ENCODE measurements around the gene DMKN.

The DMKN gene

DNA sequence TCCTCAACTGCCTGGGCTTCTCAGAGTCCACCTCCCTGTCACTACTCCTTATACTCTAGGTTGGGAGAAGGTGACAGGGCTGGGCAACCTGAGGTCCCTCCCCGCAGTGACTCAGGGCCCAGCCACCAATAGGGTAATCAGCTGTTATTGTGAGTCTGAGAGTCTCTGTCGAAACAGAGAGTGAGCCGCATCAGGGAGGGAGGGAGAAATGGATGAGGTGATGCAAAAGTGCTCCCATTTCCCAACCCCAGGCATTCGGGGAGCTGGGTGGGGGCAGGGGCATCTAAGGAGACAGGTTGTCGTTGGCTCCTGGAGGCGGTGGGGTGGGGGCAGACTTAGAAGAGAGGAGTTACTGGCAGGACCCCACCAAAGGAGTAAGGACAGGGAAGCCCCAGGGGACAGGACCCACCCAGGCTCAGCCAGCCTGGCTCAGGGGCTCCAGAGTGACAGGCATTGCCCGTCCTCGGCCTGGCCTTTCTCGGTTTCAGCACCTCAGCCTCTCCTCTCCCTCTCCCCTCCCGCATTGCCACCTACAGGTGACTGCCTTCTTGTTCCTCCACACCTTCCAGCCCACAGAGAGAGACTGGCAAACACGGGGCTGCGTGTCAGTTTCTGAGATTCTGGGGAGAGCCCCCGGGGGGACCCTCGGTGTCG lies at the start of gene DMKN:
TSS of gene DMKN (minus strand) at position 22 of the 654 bp plus-strand sequence. CDS start 174 bp downstream, outside the sequence.
- Mint-ChIP-seq H3K4me1 (ENCODE audit: low read depth) (peaks cover 6% of the 10 kb centered on the region), H3K4me3 (no peak within 1 kb of the TSS), H3K27ac (no peak within 1 kb of the TSS), H3K27me3 (ENCODE audit: low read depth) (peaks cover 54% of the 10 kb centered on the region), H3K9me3 (no peaks in the 10 kb centered on the region), H3K36me3 (ENCODE audit: low read depth) (no peaks in the 10 kb centered on the region)

- Mint-ChIP-seq H3K4me1 (ENCODE audit: low read depth) (no peaks in the 10 kb centered on the region), H3K9me3 (no peaks in the 10 kb centered on the region), H3K27ac (no peak overlapping the region), H3K27me3 (ENCODE audit: low read depth) (peaks cover 29% of the 10 kb centered on the region), H3K4me3 (no peak overlapping the region), H3K36me3 (ENCODE audit: low read depth) (no peaks in the 10 kb centered on the region)
These were observed 49.3 kb upstream of the DMKN start for GRCh38 chr19:35562776-35563175.

DNA sequence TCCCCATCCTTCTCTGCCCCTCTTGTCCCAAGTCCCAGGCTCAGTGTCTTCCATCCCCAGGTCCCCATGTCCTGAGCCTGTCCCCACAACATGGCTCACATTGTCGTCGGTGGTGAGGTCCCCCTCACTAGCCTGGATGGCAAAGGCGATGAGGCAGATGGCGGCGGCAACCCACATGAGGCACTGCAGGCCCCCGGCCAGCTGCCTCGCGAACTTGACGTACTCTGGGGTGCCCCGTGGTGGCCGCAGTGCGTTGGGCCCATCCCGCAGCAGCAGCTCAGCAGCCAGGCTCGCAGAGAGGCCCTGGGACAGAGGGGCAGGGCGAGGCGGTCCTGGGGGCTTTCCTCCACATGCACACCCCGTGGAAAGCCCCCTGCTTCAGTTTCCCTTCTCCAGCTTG lies 48.9 kb upstream of the DMKN start:
- Mint-ChIP-seq H3K4me1 (ENCODE audit: low read depth) (no peaks in the 10 kb centered on the region), H3K27ac (no peak overlapping the region), H3K9me3 (no peaks in the 10 kb centered on the region), H3K27me3 (ENCODE audit: low read depth) (peaks cover 32% of the 10 kb centered on the region), H3K4me3 (no peak overlapping the region), H3K36me3 (ENCODE audit: low read depth) (no peaks in the 10 kb centered on the region)

DNA sequence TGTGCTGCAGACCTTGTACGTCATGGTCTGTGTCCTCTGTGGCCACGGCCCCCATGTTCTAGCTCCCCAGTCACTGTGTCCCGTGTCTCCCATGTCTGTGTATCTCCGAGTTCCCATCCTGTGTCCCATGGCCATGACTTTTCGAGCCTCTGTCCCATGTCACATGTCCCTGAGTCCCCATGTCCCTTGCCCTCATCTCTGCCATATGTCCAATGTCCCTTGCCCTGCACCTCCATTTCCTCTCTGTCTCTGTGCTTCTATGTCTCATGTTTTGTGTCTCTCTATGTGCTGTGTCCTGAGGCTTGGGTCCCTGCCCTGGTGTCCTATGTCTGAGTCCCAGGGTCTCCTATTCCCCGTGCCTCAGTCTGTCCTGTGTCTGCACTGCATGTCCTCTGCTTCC lies 48.0 kb upstream of the DMKN start:
- Mint-ChIP-seq H3K4me1 (ENCODE audit: low read depth) (peaks cover 2% of the 10 kb centered on the region), H3K4me3 (no peak overlapping the region)

DNA sequence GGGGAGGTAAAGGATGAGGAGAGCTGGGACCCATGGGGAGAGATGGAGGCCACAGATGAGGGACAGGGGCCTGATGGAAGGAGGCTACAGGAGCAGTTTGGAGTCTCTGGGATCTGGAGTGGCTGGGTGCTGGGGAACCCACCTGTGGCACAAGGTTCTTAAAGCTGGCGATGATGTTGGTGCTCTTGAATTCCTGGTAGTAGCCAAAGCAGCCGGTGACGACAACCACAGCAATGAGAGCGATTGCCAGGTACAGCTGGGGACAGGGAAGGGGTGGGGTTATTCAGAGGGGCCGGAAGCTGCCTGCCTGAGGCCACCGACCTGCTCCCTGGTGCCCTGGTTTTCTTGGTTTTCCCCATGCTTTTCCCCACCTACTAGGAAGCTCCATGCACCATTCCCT lies 47.2 kb upstream of the DMKN start:
- no peaks in the 10 kb centered on the region for H3K9me3 Mint-ChIP-seq
- H3K4me3 Mint-ChIP-seq, result no peak overlapping the region

More for the DNA sequence above, 48.0 kb upstream of the DMKN start:
- Mint-ChIP-seq H3K27ac (no peak overlapping the region), H3K36me3 (ENCODE audit: low read depth) (peaks cover 2% of the 10 kb centered on the region), H3K9me3 (no peaks in the 10 kb centered on the region), H3K27me3 (ENCODE audit: low read depth) (peaks cover 40% of the 10 kb centered on the region)

GRCh38 chr19:35560271-35560670 lies 46.8 kb upstream of the DMKN start:
- no peaks in the 10 kb centered on the region for H3K9me3 Mint-ChIP-seq
- peaks cover 2% of the 10 kb centered on the region for H3K36me3 Mint-ChIP-seq (ENCODE audit: low read depth)
- no peak overlapping the region for H3K27ac Mint-ChIP-seq
- H3K4me1 Mint-ChIP-seq (ENCODE audit: low read depth), result peaks cover 4% of the 10 kb centered on the region
- peaks cover 48% of the 10 kb centered on the region for H3K27me3 Mint-ChIP-seq (ENCODE audit: low read depth)
- no peak overlapping the region for H3K4me3 Mint-ChIP-seq

More for the DNA sequence above, 47.2 kb upstream of the DMKN start:
- Mint-ChIP-seq H3K27ac (no peak overlapping the region), H3K4me1 (ENCODE audit: low read depth) (peaks cover 4% of the 10 kb centered on the region), H3K36me3 (ENCODE audit: low read depth) (peaks cover 2% of the 10 kb centered on the region), H3K27me3 (ENCODE audit: low read depth) (peaks cover 48% of the 10 kb centered on the region)

- peaks cover 4% of the 10 kb centered on the region for H3K4me1 Mint-ChIP-seq (ENCODE audit: low read depth)
- no peaks in the 10 kb centered on the region for H3K9me3 Mint-ChIP-seq
- peaks cover 2% of the 10 kb centered on the region for H3K36me3 Mint-ChIP-seq (ENCODE audit: low read depth)
- no peak overlapping the region for H3K27ac Mint-ChIP-seq
- H3K4me3 Mint-ChIP-seq, result no peak overlapping the region
- H3K27me3 Mint-ChIP-seq (ENCODE audit: low read depth), result peaks cover 48% of the 10 kb centered on the region
These were observed 46.3 kb upstream of the DMKN start for GRCh38 chr19:35559781-35560180.

GRCh38 chr19:35559281-35559659 lies 45.8 kb upstream of the DMKN start:
- Mint-ChIP-seq H3K36me3 (ENCODE audit: low read depth) (peaks cover 2% of the 10 kb centered on the region), H3K4me1 (ENCODE audit: low read depth) (peaks cover 4% of the 10 kb centered on the region), H3K27me3 (ENCODE audit: low read depth) (peaks cover 48% of the 10 kb centered on the region), H3K4me3 (no peak overlapping the region), H3K9me3 (no peaks in the 10 kb centered on the region), H3K27ac (no peak overlapping the region)

DNA sequence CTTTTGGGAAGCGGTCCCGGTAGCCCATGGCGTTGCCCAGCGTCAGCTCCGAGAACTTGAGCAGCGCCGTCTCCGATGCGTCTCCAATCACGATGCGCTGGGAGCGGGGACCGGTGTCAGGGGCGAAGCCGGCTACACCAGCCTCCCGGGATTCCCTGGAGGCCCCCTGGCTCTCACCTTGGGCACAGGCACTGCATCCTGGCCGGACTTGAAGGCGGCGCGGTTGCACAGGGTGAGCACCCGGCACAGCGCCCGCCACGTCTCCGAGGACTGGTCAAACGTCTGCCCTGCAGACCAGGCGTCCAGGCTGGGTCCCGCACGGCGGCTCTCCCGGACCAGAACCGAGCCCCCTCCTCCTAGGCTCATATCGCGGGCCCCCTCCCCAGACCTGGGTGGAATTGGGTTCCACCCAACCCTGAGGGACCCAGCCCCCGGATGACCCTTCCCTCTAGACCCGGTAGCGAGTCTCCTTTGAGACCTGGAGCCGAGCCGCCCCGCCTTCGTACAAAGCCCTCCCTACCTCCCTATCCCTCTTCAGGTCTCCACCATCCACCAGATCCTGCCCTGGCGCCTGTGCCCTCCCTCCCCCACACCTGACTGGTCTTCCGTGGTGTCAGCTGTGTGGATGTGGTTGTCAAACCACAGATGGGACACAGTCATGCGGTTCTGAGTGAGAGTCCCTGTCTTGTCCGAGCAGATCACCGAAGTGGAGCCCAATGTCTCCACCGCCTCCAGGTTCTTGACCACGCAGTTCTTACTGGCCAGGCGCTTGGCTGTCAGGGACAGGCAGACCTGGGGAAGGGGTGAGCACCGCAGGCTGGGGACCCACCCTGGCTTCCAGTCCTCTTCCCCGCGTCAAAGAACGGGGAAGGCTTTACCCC lies 45.2 kb upstream of the DMKN start:
- Mint-ChIP-seq H3K27me3 (ENCODE audit: low read depth) (peaks cover 48% of the 10 kb centered on the region), H3K9me3 (no peaks in the 10 kb centered on the region), H3K4me3 (no peak overlapping the region), H3K4me1 (ENCODE audit: low read depth) (peaks cover 4% of the 10 kb centered on the region), H3K27ac (no peak overlapping the region), H3K36me3 (ENCODE audit: low read depth) (peaks cover 2% of the 10 kb centered on the region)

- peaks cover 2% of the 10 kb centered on the region for H3K36me3 Mint-ChIP-seq (ENCODE audit: low read depth)
- H3K4me1 Mint-ChIP-seq (ENCODE audit: low read depth), result peaks cover 4% of the 10 kb centered on the region
- H3K4me3 Mint-ChIP-seq, result peak overlapping the region; percentile 81
- peaks cover 47% of the 10 kb centered on the region for H3K27me3 Mint-ChIP-seq (ENCODE audit: low read depth)
- H3K9me3 Mint-ChIP-seq, result no peaks in the 10 kb centered on the region
- H3K27ac Mint-ChIP-seq, result no peak overlapping the region
These were observed 44.3 kb upstream of the DMKN start for GRCh38 chr19:35557539-35558399.

DNA sequence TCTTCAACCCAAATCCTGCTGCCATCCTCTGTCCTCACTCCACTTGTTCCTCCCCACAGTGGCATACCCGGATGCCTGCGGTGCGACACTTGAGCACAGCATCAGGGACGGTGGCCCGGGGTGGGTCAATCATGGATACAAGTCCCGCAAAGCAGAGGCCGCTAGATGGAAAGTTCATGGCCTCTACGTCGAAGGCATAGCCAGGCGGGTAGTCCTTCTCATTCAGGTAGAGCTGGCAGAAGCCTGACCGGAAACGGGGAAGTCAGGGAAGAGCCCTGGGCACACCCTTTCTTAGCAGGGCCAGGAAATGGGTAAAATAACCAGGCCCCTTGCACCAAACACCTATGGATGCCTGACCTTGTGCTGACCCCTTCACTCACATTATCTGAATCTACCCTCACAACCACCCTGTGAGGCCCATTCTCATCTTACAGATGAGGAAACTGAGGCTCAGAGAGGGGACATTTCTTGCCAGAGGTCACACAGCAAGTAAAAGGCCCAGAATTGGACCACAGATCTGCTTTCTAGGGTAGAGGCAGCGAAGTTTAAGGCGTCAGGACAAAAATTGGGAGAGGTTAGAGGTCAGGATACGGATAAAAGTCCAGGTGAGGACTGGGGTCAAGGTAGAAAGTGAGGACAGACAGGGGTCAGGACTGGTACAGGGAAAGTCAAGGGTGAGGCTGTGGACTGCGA lies 43.5 kb upstream of the DMKN start:
- Mint-ChIP-seq H3K36me3 (ENCODE audit: low read depth) (peaks cover 2% of the 10 kb centered on the region), H3K9me3 (no peaks in the 10 kb centered on the region), H3K4me1 (ENCODE audit: low read depth) (peaks cover 4% of the 10 kb centered on the region), H3K27ac (no peak overlapping the region), H3K4me3 (peak overlapping the region; percentile 66), H3K27me3 (ENCODE audit: low read depth) (peaks cover 41% of the 10 kb centered on the region)

DNA sequence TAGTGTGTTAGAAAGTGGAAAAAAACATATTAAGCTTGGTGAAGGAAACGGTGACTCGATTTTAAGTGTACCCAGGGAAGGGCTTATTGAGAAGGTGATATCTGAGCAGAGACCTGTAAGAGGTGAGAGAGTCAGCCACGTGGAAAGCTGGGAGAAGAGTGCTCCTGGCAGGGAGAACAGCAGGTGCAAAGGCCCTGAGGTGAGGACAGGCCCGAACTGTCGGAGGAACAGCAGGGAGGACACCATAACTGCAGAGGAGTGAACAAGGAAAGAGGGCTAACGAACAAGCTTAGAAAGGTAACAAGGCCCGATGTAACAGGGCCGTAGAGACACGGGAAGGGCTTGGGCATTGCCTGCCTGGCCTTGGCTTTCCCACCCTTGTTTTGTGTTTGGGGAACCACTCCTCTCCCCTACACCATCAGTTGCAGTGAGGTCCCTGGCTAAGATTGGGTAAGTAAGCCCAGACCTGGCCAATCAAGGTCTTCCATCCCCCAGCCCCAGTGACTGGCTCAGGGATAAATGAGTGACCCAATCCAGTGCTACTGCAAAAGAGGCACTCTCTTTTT lies 42.7 kb upstream of the DMKN start:
- H3K36me3 Mint-ChIP-seq (ENCODE audit: low read depth), result peaks cover 2% of the 10 kb centered on the region
- H3K9me3 Mint-ChIP-seq, result no peaks in the 10 kb centered on the region
- no peak overlapping the region for H3K27ac Mint-ChIP-seq
- peaks cover 4% of the 10 kb centered on the region for H3K4me1 Mint-ChIP-seq (ENCODE audit: low read depth)
- peaks cover 34% of the 10 kb centered on the region for H3K27me3 Mint-ChIP-seq (ENCODE audit: low read depth)
- H3K4me3 Mint-ChIP-seq, result no peak overlapping the region

- Mint-ChIP-seq H3K36me3 (ENCODE audit: low read depth) (peaks cover 2% of the 10 kb centered on the region), H3K4me1 (ENCODE audit: low read depth) (peaks cover 4% of the 10 kb centered on the region), H3K27ac (no peak overlapping the region), H3K27me3 (ENCODE audit: low read depth) (peaks cover 31% of the 10 kb centered on the region), H3K9me3 (no peaks in the 10 kb centered on the region), H3K4me3 (no peak overlapping the region)
These were observed 42.0 kb upstream of the DMKN start for GRCh38 chr19:35555301-35556005.
